Renal cortex interstitium (tissue), 11 donors: ENCODE data around the gene TARS2. TPM values are rescaled to one million over a fixed set of nuclear protein-coding genes. Genes with fewer than 3 reads are reported as not detected.

Experiments used
- DNase-seq, 11 donors: peaks; one replicate each; pipeline ENCODE4 v3.0.0-alpha.2; 2013; ENCODE audit warnings: low read depth in 9 of 11, low spot score in 4 of 11; ENCODE audit errors: extremely low read depth in 1 of 11
- polyA plus RNA-seq, 3 donors: library from polyadenylated mRNA; unstranded; fragments of 120-200 nt; gene quantifications; one replicate each; pipeline ENCODE4 v1.2.1, GENCODE V29; 2013; ENCODE audit not compliant: insufficient read length in 3 of 3

TARS2 gene
- polyA plus RNA-seq, 3 donors: 22.5 to 29.4 (median 23.1) TPM

DNA sequence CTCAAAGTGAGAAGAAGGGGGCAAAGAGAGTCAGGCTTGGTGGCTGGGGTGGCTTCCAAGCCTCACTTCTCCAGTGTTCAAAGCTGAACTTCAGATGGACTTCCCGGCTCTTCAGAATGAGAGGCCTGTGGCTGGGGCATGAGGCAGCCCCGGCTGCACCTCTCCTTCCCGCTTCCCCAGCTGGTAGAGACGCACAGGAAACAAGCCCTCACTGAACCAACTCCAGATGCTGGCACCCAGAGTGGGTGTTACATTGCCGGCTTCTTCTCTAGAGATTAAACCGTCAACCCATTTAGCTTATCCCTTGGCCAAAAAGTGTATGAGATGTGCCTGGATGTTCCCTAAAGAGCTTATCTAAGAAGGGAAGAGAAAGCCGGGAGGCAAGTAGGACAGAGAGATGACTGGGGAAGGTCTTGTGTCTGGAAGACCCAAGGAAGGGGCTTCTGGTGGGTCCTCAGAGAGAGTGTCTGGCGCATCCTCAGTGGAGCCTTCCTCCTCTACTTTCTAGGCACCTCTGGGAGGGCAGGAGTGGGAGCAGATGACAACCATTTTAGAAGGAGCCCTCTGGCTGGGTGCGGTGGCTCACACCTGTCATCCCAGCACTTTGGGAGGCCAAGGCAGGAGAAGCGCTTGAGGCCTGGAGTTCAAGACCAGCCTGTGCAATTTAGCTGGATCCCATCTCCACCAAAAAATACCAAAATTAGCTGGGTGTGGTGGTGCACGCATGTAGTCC, 64.0 kb downstream of the TARS2 start:
- DNase-seq: no peak

DNA sequence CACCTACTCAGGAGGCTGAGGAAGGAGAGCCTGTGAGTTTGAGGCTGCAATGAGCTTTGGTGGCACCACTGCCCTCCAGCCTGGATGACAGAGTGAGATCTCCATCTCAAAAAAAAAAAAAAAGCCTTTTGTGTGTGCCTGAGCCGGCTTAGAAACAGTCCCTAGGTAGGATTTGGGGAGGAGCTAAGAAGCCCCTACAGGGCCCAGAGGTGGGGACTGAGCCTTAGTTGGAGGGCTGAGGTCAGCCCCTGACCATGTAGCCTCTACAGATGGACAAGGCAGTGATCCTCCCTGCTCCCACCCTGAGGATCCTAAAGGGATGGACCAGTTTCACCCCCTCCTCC, 64.5 kb downstream of the TARS2 start:
- DNase-seq: no peak

DNA sequence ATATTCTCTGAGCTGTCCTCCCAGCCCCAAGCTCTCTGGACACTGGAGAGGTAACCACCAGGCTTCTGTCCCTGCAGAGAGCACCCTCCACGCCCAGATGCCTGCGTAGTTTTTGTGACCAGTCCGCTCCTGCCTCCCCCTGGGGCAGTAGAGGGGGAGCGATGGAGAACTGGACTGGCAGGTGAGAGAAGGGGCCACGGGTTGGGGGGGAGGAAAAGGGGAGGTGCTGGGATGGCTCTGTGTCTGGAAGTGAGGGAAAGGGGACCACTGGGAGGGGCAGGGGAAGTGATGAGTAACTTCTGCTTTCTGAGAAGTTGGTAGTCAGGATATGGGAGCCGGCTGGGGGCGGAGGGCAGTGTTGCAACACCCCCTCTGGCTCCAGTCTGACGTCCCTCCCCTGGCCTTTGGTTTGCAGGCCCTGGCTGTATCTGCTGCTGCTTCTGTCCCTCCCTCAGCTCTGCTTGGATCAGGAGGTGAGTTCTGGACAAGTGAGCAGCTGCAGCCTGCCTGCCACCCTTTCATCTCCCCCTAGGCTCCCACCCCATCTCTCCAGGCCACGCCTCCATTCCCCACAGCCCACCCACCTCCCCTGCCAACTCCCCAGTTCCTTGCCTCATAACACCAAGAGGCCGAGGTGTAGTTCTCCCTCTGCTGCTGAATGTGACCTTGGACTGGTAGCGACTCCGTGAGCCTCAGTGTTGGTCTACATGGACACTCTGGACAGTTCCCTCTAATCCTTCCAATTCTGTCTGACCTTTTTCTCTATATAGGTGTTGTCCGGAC, 65.1 kb downstream of the TARS2 start:
- DNase-seq: peak in 3 of 11 donors; percentile 66 to 78 (median 73)

DNA sequence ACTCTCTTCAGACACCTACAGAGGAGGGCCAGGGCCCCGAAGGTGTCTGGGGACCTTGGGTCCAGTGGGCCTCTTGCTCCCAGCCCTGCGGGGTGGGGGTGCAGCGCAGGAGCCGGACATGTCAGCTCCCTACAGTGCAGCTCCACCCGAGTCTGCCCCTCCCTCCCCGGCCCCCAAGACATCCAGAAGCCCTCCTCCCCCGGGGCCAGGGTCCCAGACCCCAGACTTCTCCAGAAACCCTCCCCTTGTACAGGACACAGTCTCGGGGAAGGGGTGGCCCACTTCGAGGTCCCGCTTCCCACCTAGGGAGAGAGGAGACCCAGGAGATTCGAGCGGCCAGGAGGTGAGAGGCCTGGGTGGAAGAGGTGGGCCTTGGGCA, 65.7 kb downstream of the TARS2 start:
- no peak for DNase-seq

DNA sequence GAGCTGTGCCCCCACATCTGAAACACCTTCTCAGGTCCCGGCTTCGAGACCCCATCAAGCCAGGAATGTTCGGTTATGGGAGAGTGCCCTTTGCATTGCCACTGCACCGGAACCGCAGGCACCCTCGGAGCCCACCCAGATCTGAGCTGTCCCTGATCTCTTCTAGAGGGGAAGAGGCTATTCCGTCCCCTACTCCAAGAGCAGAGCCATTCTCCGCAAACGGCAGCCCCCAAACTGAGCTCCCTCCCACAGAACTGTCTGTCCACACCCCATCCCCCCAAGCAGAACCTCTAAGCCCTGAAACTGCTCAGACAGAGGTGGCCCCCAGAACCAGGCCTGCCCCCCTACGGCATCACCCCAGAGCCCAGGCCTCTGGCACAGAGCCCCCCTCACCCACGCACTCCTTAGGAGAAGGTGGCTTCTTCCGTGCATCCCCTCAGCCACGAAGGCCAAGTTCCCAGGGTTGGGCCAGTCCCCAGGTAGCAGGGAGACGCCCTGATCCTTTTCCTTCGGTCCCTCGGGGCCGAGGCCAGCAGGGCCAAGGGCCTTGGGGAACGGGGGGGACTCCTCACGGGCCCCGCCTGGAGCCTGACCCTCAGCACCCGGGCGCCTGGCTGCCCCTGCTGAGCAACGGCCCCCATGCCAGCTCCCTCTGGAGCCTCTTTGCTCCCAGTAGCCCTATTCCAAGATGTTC, 66.3 kb downstream of the TARS2 start:
- DNase-seq: no peak

DNA sequence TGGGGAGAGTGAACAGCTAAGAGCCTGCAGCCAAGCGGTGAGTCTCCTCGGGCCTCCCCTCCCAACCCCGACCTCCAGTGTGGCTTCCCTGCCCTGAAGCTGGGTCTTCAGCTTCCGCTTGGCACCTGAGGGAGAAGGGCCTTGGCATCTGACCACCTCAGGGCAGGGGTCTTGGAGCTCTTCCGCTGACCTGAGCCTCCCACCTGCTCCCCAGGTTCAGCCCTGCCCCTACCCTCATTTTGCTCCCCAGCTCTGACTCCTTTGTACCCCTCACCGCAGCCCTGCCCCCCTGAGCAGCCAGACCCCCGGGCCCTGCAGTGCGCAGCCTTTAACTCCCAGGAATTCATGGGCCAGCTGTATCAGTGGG, 66.8 kb downstream of the TARS2 start:
- DNase-seq: no peak

DNA sequence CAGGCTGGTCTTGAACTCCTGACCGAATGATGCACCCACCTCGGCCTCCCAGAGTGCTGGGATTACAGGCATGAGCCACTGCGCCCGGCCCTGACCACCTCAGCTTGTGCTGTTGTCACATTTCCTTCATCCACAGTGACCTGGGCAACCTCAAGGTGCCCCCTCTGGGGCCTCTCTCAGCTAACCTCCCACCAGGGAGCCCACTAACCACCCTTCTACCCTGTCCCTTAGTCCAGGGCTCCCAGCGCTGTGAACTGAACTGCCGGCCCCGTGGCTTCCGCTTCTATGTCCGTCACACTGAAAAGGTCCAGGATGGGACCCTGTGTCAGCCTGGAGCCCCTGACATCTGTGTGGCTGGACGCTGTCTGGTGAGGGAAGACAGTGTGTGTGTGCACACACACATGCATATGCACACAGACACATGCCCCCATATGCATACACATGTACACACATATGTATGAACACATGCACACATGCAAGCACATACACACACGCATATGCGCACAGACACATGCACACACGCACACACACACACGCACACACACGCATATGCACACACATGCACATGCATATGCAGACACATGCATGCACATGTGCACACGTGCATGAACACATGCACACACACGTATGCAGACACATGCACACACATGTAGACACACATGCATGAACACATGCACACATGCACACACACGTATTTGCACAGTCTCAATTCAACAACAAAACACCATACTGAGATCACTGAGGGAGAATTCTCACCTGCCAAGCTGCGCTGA, 68.2 kb downstream of the TARS2 start:
- DNase-seq: no peak

DNA sequence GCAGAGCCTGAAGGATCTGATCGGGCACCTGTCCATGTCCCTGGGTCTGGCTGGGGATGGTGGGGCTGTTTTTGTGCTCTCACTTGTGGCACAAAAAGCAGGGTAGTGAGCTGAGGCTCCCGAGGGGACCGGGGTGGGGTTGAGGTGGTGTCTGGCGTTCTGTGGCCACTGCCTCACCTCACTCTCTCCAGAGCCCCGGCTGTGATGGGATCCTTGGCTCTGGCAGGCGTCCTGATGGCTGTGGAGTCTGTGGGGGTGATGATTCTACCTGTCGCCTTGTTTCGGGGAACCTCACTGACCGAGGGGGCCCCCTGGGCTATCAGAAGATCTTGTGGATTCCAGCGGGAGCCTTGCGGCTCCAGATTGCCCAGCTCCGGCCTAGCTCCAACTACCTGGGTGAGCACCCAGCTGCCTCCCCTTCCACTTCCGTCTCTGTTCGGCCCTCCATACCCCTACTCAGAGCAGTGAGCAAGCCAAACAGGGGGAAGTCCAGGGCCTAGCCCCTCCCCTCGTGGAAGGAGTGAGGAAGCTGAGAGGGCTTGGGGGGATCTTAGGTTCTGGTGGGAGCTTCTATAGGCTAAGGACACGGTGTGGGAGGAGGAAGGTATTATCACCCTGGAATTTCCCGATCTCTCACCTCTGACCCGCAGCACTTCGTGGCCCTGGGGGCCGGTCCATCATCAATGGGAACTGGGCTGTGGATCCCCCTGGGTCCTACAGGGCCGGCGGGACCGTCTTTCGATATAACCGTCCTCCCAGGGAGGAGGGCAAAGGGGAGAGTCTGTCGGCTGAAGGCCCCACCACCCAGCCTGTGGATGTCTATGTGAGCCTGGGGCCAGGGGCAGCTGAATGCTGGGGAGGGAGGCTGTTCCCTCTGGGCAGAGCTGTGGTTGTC, 69.0 kb downstream of the TARS2 start:
- no peak for DNase-seq

DNA sequence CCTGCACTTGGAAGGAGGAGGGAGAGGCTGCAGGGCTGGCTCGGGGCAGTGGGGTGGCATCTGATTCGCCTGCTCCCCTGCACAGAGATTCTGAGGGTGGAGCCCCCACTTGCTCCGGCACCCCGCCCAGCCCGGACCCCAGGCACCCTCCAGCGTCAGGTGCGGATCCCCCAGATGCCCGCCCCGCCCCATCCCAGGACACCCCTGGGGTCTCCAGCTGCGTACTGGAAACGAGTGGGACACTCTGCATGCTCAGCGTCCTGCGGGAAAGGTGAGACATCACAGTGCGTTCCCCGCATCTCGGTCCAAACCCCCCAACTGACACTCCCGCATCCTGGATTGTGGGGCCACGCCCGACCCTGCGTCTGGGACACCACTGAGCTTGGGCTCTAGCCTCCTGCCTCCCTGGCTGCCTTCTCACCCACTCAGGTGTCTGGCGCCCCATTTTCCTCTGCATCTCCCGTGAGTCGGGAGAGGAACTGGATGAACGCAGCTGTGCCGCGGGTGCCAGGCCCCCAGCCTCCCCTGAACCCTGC, 69.9 kb downstream of the TARS2 start:
- DNase-seq: no peak

Other genes starting within 250 kb of the TARS2 start
- gene CA14, start 229.6 kb upstream of the TARS2 start, polyA plus RNA-seq: 1 to 10 TPM; 6.6 to 9.2 (median 8.0) TPM
- 100 to 1,000 TPM; 179 to 191 (median 187) TPM for gene APH1A, start 218.4 kb upstream of the TARS2 start, polyA plus RNA-seq
- gene C1orf54, start 214.6 kb upstream of the TARS2 start, polyA plus RNA-seq: 10 to 100 TPM; 36.1 to 53.0 (median 51.2) TPM
- 10 to 100 TPM in 1 of 3 donors, 1 to 10 TPM in 2; 8.1 to 10.7 (median 8.6) TPM for gene CIART, start 204.9 kb upstream of the TARS2 start, polyA plus RNA-seq
- 10 to 100 TPM; 69.4 to 90.7 (median 85.6) TPM for gene MRPS21, start 193.6 kb upstream of the TARS2 start, polyA plus RNA-seq
- gene PRPF3, start 165.9 kb upstream of the TARS2 start, polyA plus RNA-seq: 100 to 1,000 TPM in 1 of 3 donors, 10 to 100 TPM in 2; 65.4 to 120 (median 73.3) TPM
- 10 to 100 TPM; 50.0 to 53.6 (median 52.5) TPM for gene RPRD2, start 123.3 kb upstream of the TARS2 start, polyA plus RNA-seq
- 10 to 100 TPM; 10.2 to 14.4 (median 13.1) TPM for gene ECM1, start 20.7 kb downstream of the TARS2 start, polyA plus RNA-seq
- gene FALEC, start 28.3 kb downstream of the TARS2 start, polyA plus RNA-seq: under 1 TPM; 0.37 to 0.82 (median 0.81) TPM
- 10 to 100 TPM; 12.8 to 17.9 (median 16.9) TPM for gene ADAMTSL4, start 62.0 kb downstream of the TARS2 start, polyA plus RNA-seq
- 100 to 1,000 TPM; 165 to 212 (median 189) TPM for gene MCL1, start 92.2 kb downstream of the TARS2 start, polyA plus RNA-seq
- gene ENSA, start 142.2 kb downstream of the TARS2 start, polyA plus RNA-seq: 100 to 1,000 TPM; 212 to 237 (median 227) TPM
- gene GOLPH3L, start 209.7 kb downstream of the TARS2 start, polyA plus RNA-seq: 10 to 100 TPM; 38.2 to 43.5 (median 42.1) TPM
- not detected for gene HORMAD1, start 233.5 kb downstream of the TARS2 start, polyA plus RNA-seq